H7 (cell line): Measurements from ENCODE around the gene EMILIN2. TPM values are rescaled to one million over a fixed set of nuclear protein-coding genes. Genes with fewer than 3 reads are reported as not detected.

Source experiments
- total RNA-seq: library from RNA; depleted of rRNA; stranded (reverse); fragments of >200 nt; shearing (Covaris generic); gene quantifications from 2 replicates; pipeline ENCODE4 v1.2.3, GENCODE V29; 2014; rRNA removed

EMILIN2 gene
- total RNA-seq, 1 experiment from 2014 or later: 15.2 TPM

Other genes with a start within 250 kb of the EMILIN2 start
- gene SMCHD1, start 191.3 kb upstream of the EMILIN2 start, total RNA-seq: 24.4 and 40.5 TPM in 2 replicates
- 10.8 and 11.8 TPM in 2 replicates for gene LPIN2, start 166.1 kb downstream of the EMILIN2 start, total RNA-seq